ENCODE data around the gene TAF6.
A peak's percentile ranks its signal among the peaks of the same experiment; 100 is the strongest.

TAF6 gene

DNA sequence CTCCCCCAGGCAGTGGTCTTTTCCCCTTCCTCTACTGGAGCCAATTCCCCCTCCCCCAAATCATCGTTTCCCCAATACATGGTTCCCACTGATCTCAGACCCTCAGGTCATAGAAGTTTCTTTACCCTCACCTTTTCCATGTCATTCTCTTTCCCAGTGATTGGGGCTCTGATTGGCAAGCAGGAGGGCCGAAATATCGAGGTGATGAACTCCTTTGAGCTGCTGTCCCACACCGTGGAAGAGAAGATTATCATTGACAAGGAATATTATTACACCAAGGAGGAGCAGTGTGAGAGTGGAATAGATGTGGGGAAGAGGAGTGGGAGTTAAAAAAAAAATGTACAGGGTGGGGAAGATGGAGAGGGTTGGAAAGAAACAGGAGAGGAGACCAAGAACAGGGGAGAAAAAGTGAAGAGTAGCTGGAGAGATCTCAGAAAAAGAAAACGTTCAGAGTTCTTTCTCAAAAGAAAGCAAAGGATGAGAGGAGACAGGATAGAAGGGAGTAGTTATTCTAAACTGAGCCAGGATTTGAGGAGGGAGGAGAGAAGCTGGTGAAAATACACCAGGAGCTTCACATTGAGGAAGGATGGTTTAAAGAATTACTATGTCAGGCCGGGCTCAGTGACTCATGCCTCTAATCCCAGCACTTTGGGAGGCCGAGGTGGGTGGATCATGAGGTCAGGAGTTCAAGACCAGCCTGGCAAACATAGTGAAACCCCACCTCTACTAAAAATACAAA lies 29.5 kb downstream of the TAF6 start:
- peaks cover 42% of the 10 kb centered on the region for H3K4me1 ChIP-seq (ENCODE audit: control insufficient read depth, insufficient read depth, low read length)

DNA sequence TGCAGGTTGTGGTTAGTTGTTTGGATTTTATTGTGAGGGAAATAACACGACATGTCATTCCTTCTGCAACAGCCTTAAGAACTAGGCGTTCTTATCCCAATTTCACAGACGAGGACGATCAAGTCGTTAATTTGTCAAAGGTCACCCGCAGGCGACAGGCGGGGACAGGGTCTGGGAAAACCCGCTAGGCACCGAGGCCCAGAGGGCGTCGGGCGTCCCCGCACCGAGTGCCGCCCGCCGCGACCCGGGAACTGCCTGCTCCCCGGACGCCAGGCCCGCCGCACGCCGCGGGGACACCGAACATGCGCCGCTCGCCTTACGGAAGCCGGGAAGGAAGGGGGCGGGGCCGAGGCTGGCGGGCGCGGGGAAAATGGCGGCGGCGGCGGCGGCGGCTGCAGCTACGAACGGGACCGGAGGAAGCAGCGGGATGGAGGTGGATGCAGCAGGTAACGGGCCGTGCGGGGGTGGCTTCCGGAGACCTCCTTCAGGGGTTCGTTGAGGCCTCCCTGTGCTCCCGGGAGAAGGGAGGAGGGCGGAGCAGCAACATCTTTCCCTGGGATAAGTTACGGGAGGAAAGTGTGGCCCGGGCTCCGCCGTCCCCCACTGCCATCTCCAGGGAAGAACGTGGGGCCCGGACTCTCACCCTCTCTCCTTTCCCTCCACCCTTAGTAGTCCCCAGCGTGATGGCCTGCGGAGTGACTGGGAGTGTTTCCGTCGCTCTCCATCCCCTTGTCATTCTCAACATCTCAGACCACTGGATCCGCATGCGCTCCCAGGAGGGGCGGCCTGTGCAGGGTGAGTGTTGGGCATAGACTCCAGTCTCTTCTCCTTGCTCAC lies 30.3 kb downstream of the TAF6 start, which contains the start of gene COPS6:
COPS6 (plus strand) TSS at position 349 of the 837 bp plus-strand sequence; CDS start at position 371, 22 bp downstream.
- H3K27me3 ChIP-seq (replicated peaks; ENCODE audit: control insufficient read depth, insufficient read depth, low read length): no peaks in the 10 kb centered on the region
- H3K9ac ChIP-seq (ENCODE audit: low read length): peak within 1 kb of the TSS; percentile 95
- H3K9me3 ChIP-seq (ENCODE audit: control insufficient read depth, low read length): no peaks in the 10 kb centered on the region
- peaks cover 37% of the 10 kb centered on the region for H3K4me1 ChIP-seq (ENCODE audit: control insufficient read depth, insufficient read depth, low read length)
- peak within 1 kb of the TSS; percentile 94 for H3K4me3 ChIP-seq (ENCODE audit: low read length)
- peaks cover 36% of the 10 kb centered on the region for H3K36me3 ChIP-seq (ENCODE audit: control insufficient read depth, insufficient read depth, low read length, severe bottlenecking)
- DNase-seq (ENCODE audit: low read depth): peak; percentile 90

More for the DNA sequence above, 29.5 kb downstream of the TAF6 start:
- Histone ChIP-seq H3K9me3 (ENCODE audit: control insufficient read depth, low read length) (no peaks in the 10 kb centered on the region), H3K36me3 (ENCODE audit: control insufficient read depth, insufficient read depth, low read length, severe bottlenecking) (peaks cover 44% of the 10 kb centered on the region), H3K27me3 (replicated peaks; ENCODE audit: control insufficient read depth, insufficient read depth, low read length) (no peaks in the 10 kb centered on the region), H3K9ac (ENCODE audit: low read length) (peak overlapping the region; percentile 95), H3K4me3 (ENCODE audit: low read length) (peak overlapping the region; percentile 94)
- peak; percentile 43 for DNase-seq (ENCODE audit: low read depth)

DNA sequence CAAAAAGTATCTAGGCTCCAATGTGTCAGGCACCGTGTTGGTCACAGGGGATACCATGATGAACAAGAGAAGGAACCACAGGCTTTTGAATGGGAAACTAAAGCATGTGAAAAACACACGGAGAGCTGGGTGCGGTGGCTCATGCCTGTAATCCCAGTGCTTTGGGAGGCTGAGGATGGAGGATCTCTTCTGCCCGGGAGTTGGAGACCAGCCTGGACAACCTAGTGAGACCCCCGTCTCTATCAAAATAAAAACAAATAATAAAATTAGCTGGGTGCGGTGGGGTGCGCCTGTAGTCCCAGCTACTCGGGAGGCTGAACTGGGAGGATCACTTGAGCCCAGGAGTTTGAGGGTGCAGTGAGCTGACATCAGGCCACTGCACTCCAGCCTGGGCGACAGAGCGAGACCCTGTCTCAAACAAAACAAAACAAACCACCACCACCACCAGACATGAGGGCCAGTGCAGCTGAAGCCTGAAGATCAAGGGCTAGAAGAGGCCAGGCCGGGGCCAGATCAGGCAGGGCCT lies 31.0 kb downstream of the TAF6 start:
- Histone ChIP-seq H3K4me3 (ENCODE audit: low read length) (peak overlapping the region; percentile 94), H3K9ac (ENCODE audit: low read length) (peak overlapping the region; percentile 95), H3K9me3 (ENCODE audit: control insufficient read depth, low read length) (no peaks in the 10 kb centered on the region), H3K27me3 (replicated peaks; ENCODE audit: control insufficient read depth, insufficient read depth, low read length) (no peaks in the 10 kb centered on the region), H3K4me1 (ENCODE audit: control insufficient read depth, insufficient read depth, low read length) (peaks cover 31% of the 10 kb centered on the region), H3K36me3 (ENCODE audit: control insufficient read depth, insufficient read depth, low read length, severe bottlenecking) (peaks cover 29% of the 10 kb centered on the region)
- no peak for DNase-seq (ENCODE audit: low read depth)

DNA sequence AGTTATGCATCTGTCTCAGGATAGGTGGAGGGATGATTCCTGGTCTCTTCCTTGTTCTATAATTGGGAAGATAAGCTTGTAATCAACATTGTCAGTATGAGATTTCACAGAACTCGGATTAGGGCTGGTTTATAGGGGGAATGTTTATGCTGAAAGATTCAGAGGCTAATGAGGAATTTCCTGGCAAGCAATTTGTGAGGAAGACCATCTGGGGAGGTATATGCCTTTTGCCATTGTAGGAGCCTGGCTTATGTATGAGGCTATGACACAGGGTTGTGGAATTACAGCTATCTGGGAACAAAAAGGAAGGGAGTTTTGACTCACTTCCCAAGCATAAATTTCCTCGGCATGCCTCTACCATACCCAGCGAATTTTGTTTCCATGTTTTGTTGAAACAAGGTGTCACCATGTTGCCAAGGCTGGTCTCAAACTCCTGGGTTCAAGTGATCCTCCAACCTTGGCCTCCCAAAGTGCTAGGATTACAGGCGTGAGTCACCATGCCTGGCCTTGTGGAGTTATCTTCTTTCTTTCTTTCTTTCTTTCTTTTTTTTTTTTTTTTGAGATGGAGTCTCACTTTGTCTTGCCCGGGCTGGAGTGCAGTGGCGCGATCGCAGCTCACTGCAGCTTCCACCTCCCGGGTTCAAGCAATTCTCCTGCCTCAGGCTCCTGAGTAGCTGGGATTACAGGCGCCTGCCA lies 32.0 kb downstream of the TAF6 start:
- Histone ChIP-seq H3K9ac (ENCODE audit: low read length) (peak overlapping the region; percentile 10), H3K4me1 (ENCODE audit: control insufficient read depth, insufficient read depth, low read length) (peaks cover 22% of the 10 kb centered on the region), H3K27me3 (replicated peaks; ENCODE audit: control insufficient read depth, insufficient read depth, low read length) (no peaks in the 10 kb centered on the region), H3K36me3 (ENCODE audit: control insufficient read depth, insufficient read depth, low read length, severe bottlenecking) (peaks cover 20% of the 10 kb centered on the region), H3K4me3 (ENCODE audit: low read length) (no peak overlapping the region), H3K9me3 (ENCODE audit: control insufficient read depth, low read length) (no peaks in the 10 kb centered on the region)
- peak; percentile 87 for DNase-seq (ENCODE audit: low read depth)

DNA sequence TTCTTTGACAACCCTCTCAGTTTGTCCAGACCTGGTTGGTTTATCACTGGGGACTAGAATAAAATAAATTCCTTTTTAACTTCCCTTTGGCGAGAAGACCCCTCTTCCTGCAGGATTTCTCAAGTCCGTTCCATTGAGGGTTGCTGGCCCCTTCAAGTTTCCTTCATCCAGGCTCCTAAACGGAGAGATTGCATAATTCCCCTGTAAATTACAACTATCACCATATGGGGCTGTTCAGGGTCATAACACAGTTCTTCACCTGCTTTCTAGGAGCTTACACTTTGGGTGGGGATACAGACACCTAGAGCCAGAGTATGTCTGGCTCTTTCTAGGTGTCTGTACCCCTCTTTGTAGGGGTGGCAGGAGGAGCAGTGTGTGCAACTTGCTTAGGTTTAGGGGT lies 33.6 kb downstream of the TAF6 start:
- Histone ChIP-seq H3K9ac (ENCODE audit: low read length) (no peak overlapping the region), H3K36me3 (ENCODE audit: control insufficient read depth, insufficient read depth, low read length, severe bottlenecking) (peaks cover 3% of the 10 kb centered on the region), H3K9me3 (ENCODE audit: control insufficient read depth, low read length) (no peaks in the 10 kb centered on the region), H3K4me1 (ENCODE audit: control insufficient read depth, insufficient read depth, low read length) (peaks cover 15% of the 10 kb centered on the region), H3K4me3 (ENCODE audit: low read length) (no peak overlapping the region), H3K27me3 (replicated peaks; ENCODE audit: control insufficient read depth, insufficient read depth, low read length) (no peaks in the 10 kb centered on the region)
- no peak for DNase-seq (ENCODE audit: low read depth)

DNA sequence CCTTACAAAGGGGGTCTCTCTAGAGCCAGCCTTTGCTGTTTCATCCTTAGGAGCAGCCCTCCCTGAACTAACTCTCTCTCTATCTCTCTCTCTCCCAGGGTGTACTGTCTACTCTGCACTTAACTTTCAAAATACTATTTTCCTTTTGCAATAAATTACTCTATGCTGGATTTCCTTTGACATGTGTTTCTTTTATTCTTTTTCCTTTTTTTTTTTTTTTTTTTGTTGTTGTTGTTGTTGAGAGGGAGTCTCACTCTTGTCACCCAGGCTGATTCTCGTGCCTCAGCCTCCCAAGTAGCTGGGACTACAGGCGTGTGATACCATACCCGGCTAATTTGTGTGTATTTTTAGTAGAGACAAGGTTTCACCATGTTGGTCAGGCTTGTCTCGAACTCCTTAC lies 36.2 kb downstream of the TAF6 start:
- DNase-seq (ENCODE audit: low read depth): no peak
- no peaks in the 10 kb centered on the region for H3K27me3 ChIP-seq (replicated peaks; ENCODE audit: control insufficient read depth, insufficient read depth, low read length)
- H3K9me3 ChIP-seq (ENCODE audit: control insufficient read depth, low read length): no peaks in the 10 kb centered on the region
- no peak overlapping the region for H3K9ac ChIP-seq (ENCODE audit: low read length)
- H3K4me1 ChIP-seq (ENCODE audit: control insufficient read depth, insufficient read depth, low read length): peaks cover 15% of the 10 kb centered on the region
- H3K4me3 ChIP-seq (ENCODE audit: low read length): no peak overlapping the region
- peaks cover 11% of the 10 kb centered on the region for H3K36me3 ChIP-seq (ENCODE audit: control insufficient read depth, insufficient read depth, low read length, severe bottlenecking)

DNA sequence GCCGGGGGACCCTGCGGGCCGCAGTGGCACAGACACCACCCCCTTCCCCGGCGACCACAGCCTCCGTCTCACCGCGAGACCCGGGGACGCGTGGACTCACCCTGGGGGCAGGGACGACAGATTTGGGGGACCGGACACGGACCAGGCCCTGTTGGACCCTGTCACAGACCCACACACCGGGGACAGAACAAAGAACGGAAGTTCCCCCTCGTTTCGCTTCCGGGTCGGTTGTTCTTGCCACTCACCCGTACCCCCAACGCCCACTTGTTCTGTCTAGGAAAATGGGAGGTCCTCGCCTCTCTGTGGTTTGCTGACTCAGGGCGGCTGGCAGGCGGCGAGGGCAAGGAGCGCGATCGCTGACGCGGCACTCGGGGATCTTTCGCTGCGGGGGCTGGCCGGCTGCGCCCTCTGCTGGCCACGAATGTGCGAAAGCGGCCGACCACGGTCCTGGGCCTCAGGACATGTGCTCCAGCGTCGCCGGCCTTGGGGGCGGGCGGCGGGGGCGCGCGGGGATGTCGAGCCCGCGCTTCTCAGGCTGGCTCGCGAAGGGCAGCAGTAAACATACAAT lies 37.5 kb downstream of the TAF6 start, which contains the start of gene ZNF3:
ZNF3 (minus strand) TSS at position 189 of the 568 bp plus-strand sequence. CDS start 4,366 bp downstream, outside the sequence.
- H3K9me3 ChIP-seq (ENCODE audit: control insufficient read depth, low read length): no peaks in the 10 kb centered on the region
- no peaks in the 10 kb centered on the region for H3K27me3 ChIP-seq (replicated peaks; ENCODE audit: control insufficient read depth, insufficient read depth, low read length)
- H3K36me3 ChIP-seq (ENCODE audit: control insufficient read depth, insufficient read depth, low read length, severe bottlenecking): peaks cover 19% of the 10 kb centered on the region
- peaks cover 15% of the 10 kb centered on the region for H3K4me1 ChIP-seq (ENCODE audit: control insufficient read depth, insufficient read depth, low read length)
- DNase-seq (ENCODE audit: low read depth): peak; percentile 99
- H3K4me3 ChIP-seq (ENCODE audit: low read length): peak within 1 kb of the TSS; percentile 95
- peak within 1 kb of the TSS; percentile 98 for H3K9ac ChIP-seq (ENCODE audit: low read length)

DNA sequence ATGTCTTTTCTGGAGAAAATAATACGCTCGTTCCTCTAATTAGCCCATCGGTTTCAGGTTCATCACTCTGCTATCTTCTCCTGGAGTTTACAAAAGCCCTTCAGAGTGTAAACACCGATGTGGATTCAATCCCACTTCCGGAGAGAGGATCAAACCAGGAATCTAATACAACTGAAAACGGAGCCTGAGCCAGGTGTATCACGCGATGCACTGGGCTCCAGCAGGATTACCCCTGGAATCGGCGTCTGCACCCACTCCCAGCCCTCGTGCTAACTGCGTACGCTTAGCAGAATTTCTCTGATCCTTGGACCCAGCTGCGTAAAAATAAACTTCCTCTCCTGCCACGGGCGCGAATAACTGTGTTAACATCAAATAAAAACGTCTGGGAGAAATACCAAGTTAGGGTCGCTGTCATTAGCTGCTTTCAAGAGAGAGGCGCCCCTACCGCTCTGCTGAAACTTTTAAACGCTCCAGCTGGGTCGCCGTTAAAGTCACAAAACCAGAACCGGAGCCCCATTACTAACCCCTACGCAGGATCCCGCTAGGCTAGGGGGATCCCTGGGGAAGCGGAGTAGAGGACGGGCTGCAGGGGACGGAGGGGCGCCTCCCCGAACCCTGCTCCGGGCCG lies 38.1 kb downstream of the TAF6 start:
- peaks cover 25% of the 10 kb centered on the region for H3K36me3 ChIP-seq (ENCODE audit: control insufficient read depth, insufficient read depth, low read length, severe bottlenecking)
- peak overlapping the region; percentile 95 for H3K4me3 ChIP-seq (ENCODE audit: low read length)
- H3K27me3 ChIP-seq (replicated peaks; ENCODE audit: control insufficient read depth, insufficient read depth, low read length): no peaks in the 10 kb centered on the region
- H3K9ac ChIP-seq (ENCODE audit: low read length): peak overlapping the region; percentile 98
- peaks cover 15% of the 10 kb centered on the region for H3K4me1 ChIP-seq (ENCODE audit: control insufficient read depth, insufficient read depth, low read length)
- DNase-seq (ENCODE audit: low read depth): peak; percentile 46
- no peaks in the 10 kb centered on the region for H3K9me3 ChIP-seq (ENCODE audit: control insufficient read depth, low read length)

DNA sequence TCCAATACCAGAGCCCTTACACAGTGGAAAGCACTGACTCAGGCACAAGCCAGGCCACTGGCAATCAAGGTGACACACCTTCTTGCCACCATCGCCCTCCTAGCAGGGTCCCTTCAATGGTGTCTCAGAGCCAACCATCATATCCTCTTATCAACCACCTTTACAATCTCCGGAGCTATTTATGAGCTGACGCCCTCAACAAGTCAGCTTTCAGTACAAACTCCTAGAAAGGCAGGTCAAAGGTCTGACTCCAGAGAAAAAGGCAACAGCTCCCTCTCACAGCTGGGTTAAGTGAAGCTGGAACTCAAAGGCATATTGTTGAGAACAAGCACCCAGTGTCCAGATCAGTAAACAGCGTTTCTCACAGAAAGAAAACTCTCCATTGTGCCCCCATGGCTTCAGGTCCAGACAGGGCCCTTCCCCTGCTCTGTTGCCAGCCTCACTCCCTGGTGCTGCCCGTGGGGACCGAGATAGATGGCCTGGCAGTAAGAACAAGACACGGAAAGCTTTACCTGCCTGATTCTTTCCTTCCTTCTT lies 40.1 kb downstream of the TAF6 start:
- peaks cover 44% of the 10 kb centered on the region for H3K36me3 ChIP-seq (ENCODE audit: control insufficient read depth, insufficient read depth, low read length, severe bottlenecking)
- H3K4me1 ChIP-seq (ENCODE audit: control insufficient read depth, insufficient read depth, low read length): peaks cover 15% of the 10 kb centered on the region
- DNase-seq (ENCODE audit: low read depth): no peak
- H3K9ac ChIP-seq (ENCODE audit: low read length): peak overlapping the region; percentile 18
- H3K4me3 ChIP-seq (ENCODE audit: low read length): no peak overlapping the region
- H3K9me3 ChIP-seq (ENCODE audit: control insufficient read depth, low read length): no peaks in the 10 kb centered on the region
- H3K27me3 ChIP-seq (replicated peaks; ENCODE audit: control insufficient read depth, insufficient read depth, low read length): no peaks in the 10 kb centered on the region

DNA sequence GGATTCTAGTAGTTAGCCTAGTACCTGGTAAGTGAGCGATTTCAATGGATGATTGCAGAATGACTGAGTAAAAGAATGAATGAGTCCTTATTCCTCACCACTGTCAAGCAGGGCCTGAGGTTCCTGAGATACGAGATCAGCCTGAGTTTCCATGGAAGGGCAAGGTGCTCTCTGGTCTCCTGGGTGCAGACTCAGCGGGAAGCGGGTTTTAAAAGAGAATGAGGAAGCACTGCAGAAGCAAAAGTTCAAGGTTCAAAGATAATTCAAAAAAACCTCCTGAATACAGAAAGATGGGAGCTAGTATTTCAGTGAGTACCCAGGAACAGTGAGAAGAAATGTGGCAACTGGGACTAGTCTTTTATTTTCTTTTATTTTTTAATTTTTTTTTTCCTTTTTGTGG lies 42.0 kb downstream of the TAF6 start:
- Histone ChIP-seq H3K4me3 (ENCODE audit: low read length) (no peak overlapping the region), H3K4me1 (ENCODE audit: control insufficient read depth, insufficient read depth, low read length) (peaks cover 15% of the 10 kb centered on the region), H3K27me3 (replicated peaks; ENCODE audit: control insufficient read depth, insufficient read depth, low read length) (no peaks in the 10 kb centered on the region), H3K9me3 (ENCODE audit: control insufficient read depth, low read length) (peaks cover 10% of the 10 kb centered on the region), H3K9ac (ENCODE audit: low read length) (no peak overlapping the region), H3K36me3 (ENCODE audit: control insufficient read depth, insufficient read depth, low read length, severe bottlenecking) (peaks cover 63% of the 10 kb centered on the region)
- DNase-seq (ENCODE audit: low read depth): no peak
